Sigmoid colon (tissue), 4 donors: Measurements from ENCODE around the gene ZNF18.

Experiments used
- CTCF ChIP-seq, 4 experiments: fragments of 450-650 bp in 3 of 4; fragments of 200-600 bp in 1 of 4; IDR thresholded peaks; one replicate each; pipeline ENCODE4 v1.5.1; 2016 to 2019; ENCODE audit warnings: antibody characterized with exemption in 4 of 4, mild to moderate bottlenecking in 3 of 4, moderate library complexity in 2 of 4
- EP300 ChIP-seq, 4 donors: sonication (generic); formaldehyde crosslinking; IDR thresholded peaks; one replicate each; pipeline ENCODE4 v1.6.1; 2017; ENCODE audit warnings: antibody characterized with exemption in 4 of 4
- POLR2A ChIP-seq, 2 donors: fragments of 450-650 bp; IDR thresholded peaks; one replicate each; pipeline ENCODE4 v1.6.1; 2016; ENCODE audit warnings: antibody characterized with exemption in 2 of 2, mild to moderate bottlenecking in 2 of 2, moderate library complexity in 2 of 2
- POLR2AphosphoS5 ChIP-seq, 4 donors: sonication (generic); formaldehyde crosslinking; IDR thresholded peaks; one replicate each; pipeline ENCODE4 v1.6.1; 2017; ENCODE audit warnings: antibody characterized with exemption in 4 of 4

- TF ChIP-seq CTCF (IDR thresholded peaks at IDR 0.05) (no peak), EP300 (IDR thresholded peaks at IDR 0.05) (no peak), POLR2A (IDR thresholded peaks at IDR 0.05) (no peak), POLR2AphosphoS5 (IDR thresholded peaks at IDR 0.05) (no peak)
Observed at GRCh38 chr17:11979795-11980194, 17.5 kb downstream of the ZNF18 start.
